NCI-H2107 treated with DMSO at 0.1 percent for 48 hours (cell line): ENCODE results near the gene ANKH.
"Not testable (repeated sequence)": the region's sequence is repeated elsewhere in the genome, so short reads cannot be mapped to it uniquely, and the experiment has no call there.

Source experiments
- DNase-seq: peaks from one replicate; lab custom pipeline; 2025; ENCODE audit not compliant: unreplicated experiment; lab: John Stamatoyannopoulos, UW

ANKH gene

GRCh38 chr5:14884062-14884612 lies 12.6 kb upstream of the ANKH start:
- no peak for DNase-seq

- no peak for DNase-seq
Measured at GRCh38 chr5:14882658-14883580, 11.3 kb upstream of the ANKH start.

GRCh38 chr5:14881826-14882225 lies 10.2 kb upstream of the ANKH start:
- DNase-seq, result no peak

- DNase-seq, result no peak
Measured at GRCh38 chr5:14880688-14881087, 9.1 kb upstream of the ANKH start.

GRCh38 chr5:14879937-14880589 lies 8.5 kb upstream of the ANKH start:
- no peak for DNase-seq

GRCh38 chr5:14879393-14879792 lies 7.8 kb upstream of the ANKH start:
- DNase-seq, result no peak

- not testable (repeated sequence) for DNase-seq
Measured at GRCh38 chr5:14878192-14878591, 6.6 kb upstream of the ANKH start.

GRCh38 chr5:14876095-14876494 lies 4.5 kb upstream of the ANKH start:
- DNase-seq, result no peak

- no peak for DNase-seq
Measured at GRCh38 chr5:14873790-14874189, 2.2 kb upstream of the ANKH start.

GRCh38 chr5:14873093-14873492 lies 1.5 kb upstream of the ANKH start:
- DNase-seq, result no peak

GRCh38 chr5:14872070-14872989 lies 752 bp upstream of the ANKH start:
- no peak for DNase-seq

GRCh38 chr5:14870337-14871213 lies 1.0 kb downstream of the ANKH start:
- peak; percentile 54 for DNase-seq

GRCh38 chr5:14869668-14870164 lies 1.9 kb downstream of the ANKH start:
- DNase-seq, result no peak

- no peak for DNase-seq
Measured at GRCh38 chr5:14869233-14869632, 2.3 kb downstream of the ANKH start.

GRCh38 chr5:14868771-14869170 lies 2.8 kb downstream of the ANKH start:
- DNase-seq, result peak; percentile 28

GRCh38 chr5:14864181-14864812 lies 7.3 kb downstream of the ANKH start:
- DNase-seq, result no peak

GRCh38 chr5:14863105-14863504 lies 8.5 kb downstream of the ANKH start:
- DNase-seq, result no peak

- DNase-seq, result no peak
Measured at GRCh38 chr5:14861123-14861765, 10.3 kb downstream of the ANKH start.

- no peak for DNase-seq
Measured at GRCh38 chr5:14859980-14860379, 11.6 kb downstream of the ANKH start.
